GM08714 (cell line): ENCODE results near the gene C7orf25.
A peak's percentile ranks its signal among the peaks of the same experiment; 100 is the strongest.

Experiments
- H3K4me3 ChIP-seq: fragments of 200-500 bp; sonication (Bioruptor generic); 2 replicates; pipeline ENCODE4 v1.5.1; 2014; ENCODE audit warnings: mild to moderate bottlenecking, low read length, inconsistent platforms
- ZNF274 ChIP-seq: IDR thresholded peaks from 2 replicates; pipeline ENCODE4 v1.6.1; 2012; ENCODE audit warnings: mild to moderate bottlenecking, low read depth, low read length

C7orf25 gene

GRCh38 chr7:42935861-42936260 is 24.0 kb upstream of the C7orf25 start:
- TF ChIP-seq ZNF274: no peak
- no peak overlapping the region for H3K4me3 ChIP-seq

- no peak overlapping the region for H3K4me3 ChIP-seq
- TF ChIP-seq ZNF274: no peak
These were observed 22.4 kb upstream of the C7orf25 start for GRCh38 chr7:42934291-42934690.

- no peak for TF ChIP-seq ZNF274
- H3K4me3 ChIP-seq: peak overlapping the region; percentile 95
These were observed 21.1 kb upstream of the C7orf25 start for GRCh38 chr7:42932811-42933591.

- no peak for TF ChIP-seq ZNF274
- H3K4me3 ChIP-seq: peak within 1 kb of the TSS; percentile 95
These were observed 20.2 kb upstream of the C7orf25 start, which contains the start of the genes MRPL32 and PSMA2 for GRCh38 chr7:42931834-42932651. Gene MRPL32 (plus strand): TSS chr7:42932376. CDS start chr7:42932387, 11 bp downstream. Gene PSMA2 (minus strand): TSS chr7:42932174. CDS start chr7:42932158, 16 bp downstream.

GRCh38 chr7:42931447-42931833 is 19.6 kb upstream of the C7orf25 start:
- no peak for TF ChIP-seq ZNF274
- peak overlapping the region; percentile 87 for H3K4me3 ChIP-seq

GRCh38 chr7:42930889-42931288 is 19.0 kb upstream of the C7orf25 start:
- TF ChIP-seq ZNF274: no peak
- H3K4me3 ChIP-seq: peak overlapping the region; percentile 87

- no peak for TF ChIP-seq ZNF274
- H3K4me3 ChIP-seq: no peak overlapping the region
These were observed 17.6 kb upstream of the C7orf25 start for GRCh38 chr7:42929449-42929848.

- H3K4me3 ChIP-seq: no peak overlapping the region
- no peak for TF ChIP-seq ZNF274
These were observed 16.9 kb upstream of the C7orf25 start for GRCh38 chr7:42928754-42929153.

- TF ChIP-seq ZNF274: no peak
- no peak overlapping the region for H3K4me3 ChIP-seq
These were observed 14.3 kb upstream of the C7orf25 start for GRCh38 chr7:42926204-42926603.

- H3K4me3 ChIP-seq: no peak overlapping the region
- TF ChIP-seq ZNF274: no peak
These were observed 13.8 kb upstream of the C7orf25 start for GRCh38 chr7:42925630-42926029.

GRCh38 chr7:42924223-42924838 is 12.5 kb upstream of the C7orf25 start:
- no peak for TF ChIP-seq ZNF274
- no peak overlapping the region for H3K4me3 ChIP-seq

- TF ChIP-seq ZNF274: no peak
- no peak overlapping the region for H3K4me3 ChIP-seq
These were observed 10.3 kb upstream of the C7orf25 start for GRCh38 chr7:42922017-42922753.

GRCh38 chr7:42915356-42915755 is 3.5 kb upstream of the C7orf25 start:
- H3K4me3 ChIP-seq: no peak overlapping the region
- TF ChIP-seq ZNF274: no peak
